Measurements from ENCODE around the gene PFKFB2.

The PFKFB2 gene

GRCh38 chr1:207069858-207070506 is 16.9 kb downstream of the PFKFB2 start:
- DNase-seq = no peak

GRCh38 chr1:207070811-207071210 is 17.7 kb downstream of the PFKFB2 start:
- no peak for DNase-seq

DNA sequence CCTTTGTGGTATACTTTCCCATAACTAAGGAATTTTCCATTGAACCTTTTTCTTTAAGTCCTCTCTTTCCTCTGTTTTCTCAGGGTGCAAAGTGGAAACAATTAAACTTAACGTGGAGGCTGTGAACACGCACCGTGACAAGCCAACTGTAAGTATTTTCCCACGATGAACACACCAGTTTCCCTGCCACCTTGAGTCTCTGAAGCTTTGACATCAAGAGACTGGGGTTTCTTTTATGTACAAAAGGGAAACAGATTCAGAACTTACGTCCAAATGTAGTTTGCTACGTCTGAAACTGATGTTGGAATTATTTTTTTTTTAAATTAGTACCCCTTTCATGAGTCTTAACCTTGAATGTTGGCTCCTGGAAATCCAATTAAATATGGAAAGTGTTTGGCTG is 18.4 kb downstream of the PFKFB2 start:
- DNase-seq = no peak

DNA sequence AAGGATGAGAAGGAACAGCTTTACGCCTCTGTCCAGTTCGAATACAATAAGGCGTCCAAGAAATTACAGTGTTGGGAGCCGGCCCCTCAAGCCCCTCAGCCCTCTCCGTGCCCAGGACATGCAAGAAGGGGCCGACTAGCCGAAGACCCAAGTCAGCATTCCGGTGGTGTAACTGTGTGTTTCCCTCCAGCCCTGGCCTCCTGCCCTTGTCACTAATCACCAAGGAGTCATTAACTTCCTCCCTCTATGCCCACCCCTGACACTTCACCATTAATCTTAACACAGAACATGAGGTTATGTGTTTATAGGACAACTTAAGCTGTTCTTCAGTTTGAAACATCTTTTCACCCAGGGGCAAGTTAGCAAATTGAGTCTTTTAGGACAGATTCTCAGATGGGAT is 19.2 kb downstream of the PFKFB2 start:
- DNase-seq = no peak

- DNase-seq = no peak
Observed at GRCh38 chr1:207073906-207074820, 21.1 kb downstream of the PFKFB2 start.

- no peak for DNase-seq
Observed at GRCh38 chr1:207076181-207076955, 23.3 kb downstream of the PFKFB2 start.

- no peak for DNase-seq
Observed at GRCh38 chr1:207077012-207077411, 23.9 kb downstream of the PFKFB2 start.

- peak; percentile 82 for DNase-seq
Observed at GRCh38 chr1:207077470-207078377, 24.6 kb downstream of the PFKFB2 start.

GRCh38 chr1:207078578-207079132 is 25.6 kb downstream of the PFKFB2 start:
- DNase-seq = no peak

DNA sequence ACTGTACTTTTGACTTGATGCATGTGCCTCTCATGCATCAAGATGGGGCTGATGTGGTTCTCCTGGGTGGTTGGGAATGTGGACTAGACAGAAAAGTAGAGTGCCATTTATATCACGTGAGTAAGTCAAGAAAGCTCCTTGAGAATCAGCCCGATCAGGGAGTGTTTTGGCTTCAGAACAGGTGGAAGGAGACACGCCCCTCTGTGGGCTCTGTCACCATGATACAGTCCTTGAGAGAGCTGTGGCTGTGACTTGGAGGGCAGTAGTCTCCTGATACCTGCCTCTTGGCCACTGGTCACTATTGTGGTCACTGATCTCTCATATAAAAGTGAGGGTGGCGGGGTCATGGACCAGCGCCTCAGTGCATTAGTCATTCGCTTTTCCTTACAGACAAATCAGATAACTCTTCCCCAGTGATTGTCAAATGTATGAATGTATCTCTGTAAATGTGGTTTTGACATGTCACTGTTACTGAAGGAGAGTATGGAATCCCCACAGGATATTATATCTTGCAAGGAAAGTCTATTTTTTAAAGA is 26.7 kb downstream of the PFKFB2 start:
- no peak for DNase-seq

GRCh38 chr1:207081088-207081487 is 28.0 kb downstream of the PFKFB2 start:
- no peak for DNase-seq

DNA sequence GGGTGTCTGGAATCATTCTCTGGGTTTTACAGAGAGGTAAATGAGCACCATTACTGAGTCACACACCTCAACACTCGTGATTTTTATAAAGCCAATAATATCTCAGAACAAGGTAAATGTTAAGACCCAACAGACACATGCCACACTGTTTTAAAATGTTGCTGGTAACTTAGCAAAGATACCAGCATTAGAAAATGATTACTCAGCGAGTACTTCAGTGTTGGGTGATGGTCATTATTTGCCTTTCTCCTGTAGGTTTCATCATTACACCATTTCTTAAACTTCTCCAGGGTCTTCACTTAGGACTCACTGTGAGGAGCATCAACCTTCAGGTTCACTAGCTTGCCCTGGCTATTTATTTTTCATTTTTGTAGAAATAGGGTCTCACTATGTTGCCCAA is 28.7 kb downstream of the PFKFB2 start:
- no peak for DNase-seq

GRCh38 chr1:207084232-207084631 is 31.2 kb downstream of the PFKFB2 start:
- DNase-seq = no peak

DNA sequence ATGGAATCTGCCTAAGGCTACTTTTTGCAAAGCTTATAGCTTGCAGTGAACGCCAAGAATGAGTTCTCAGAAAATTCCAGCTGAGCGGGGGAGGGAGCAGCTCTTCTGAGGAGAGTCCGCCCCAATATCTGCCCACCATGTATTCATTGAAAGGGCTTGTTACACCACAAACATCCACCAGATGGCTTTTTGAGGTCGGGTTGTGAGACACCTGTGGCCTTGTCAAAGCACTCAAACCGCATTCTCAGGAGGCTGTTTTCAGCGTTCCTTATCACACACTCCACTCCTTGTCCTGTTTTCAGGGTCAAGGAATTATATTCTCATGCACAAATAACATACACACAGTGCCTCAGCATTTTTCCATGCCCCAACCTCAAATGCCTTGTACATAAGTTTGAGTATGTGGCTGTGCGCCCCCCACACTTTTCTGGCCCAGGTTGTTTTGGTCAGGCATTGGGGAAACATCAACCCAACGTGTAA is 31.7 kb downstream of the PFKFB2 start:
- peak; percentile 64 for DNase-seq

DNA sequence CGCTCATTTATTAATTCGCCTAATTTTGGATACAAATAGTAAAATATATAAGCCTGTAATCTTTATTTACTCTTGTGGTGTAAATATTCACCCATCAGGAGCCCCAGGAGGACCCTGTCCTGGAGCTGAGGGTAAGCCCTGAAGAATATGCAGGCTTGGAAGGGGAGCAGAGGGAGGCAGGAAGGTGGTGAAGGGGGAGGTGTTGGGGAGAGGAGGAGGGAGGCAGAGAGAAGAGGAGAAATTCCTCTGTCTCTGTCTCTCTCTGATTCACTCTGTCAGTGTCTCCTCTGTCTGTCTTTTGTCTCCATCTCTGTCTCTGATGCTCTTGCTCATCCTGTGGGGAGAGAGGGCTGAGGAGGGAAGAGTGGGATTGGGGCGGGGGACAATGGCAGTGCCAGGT is 32.8 kb downstream of the PFKFB2 start:
- no peak for DNase-seq

DNA sequence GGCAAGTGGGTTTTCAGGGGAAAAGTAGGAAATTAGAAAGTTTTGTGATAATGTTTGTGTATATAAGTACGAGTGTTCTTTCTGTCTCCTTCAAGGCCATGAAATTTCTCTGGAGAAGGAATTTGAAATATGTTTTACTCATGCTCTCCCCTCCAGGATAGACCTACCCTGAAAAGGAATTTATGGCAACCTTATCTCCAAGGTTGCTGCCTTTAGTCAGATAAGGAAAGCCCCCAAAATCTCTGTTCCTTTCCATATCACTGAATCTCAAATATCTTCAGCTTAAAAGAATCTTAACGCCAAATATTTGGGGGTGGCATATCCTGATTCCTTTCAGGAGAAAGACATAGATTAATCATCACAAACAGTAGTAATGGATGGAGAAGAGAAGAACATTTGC is 35.1 kb downstream of the PFKFB2 start:
- DNase-seq = no peak

DNA sequence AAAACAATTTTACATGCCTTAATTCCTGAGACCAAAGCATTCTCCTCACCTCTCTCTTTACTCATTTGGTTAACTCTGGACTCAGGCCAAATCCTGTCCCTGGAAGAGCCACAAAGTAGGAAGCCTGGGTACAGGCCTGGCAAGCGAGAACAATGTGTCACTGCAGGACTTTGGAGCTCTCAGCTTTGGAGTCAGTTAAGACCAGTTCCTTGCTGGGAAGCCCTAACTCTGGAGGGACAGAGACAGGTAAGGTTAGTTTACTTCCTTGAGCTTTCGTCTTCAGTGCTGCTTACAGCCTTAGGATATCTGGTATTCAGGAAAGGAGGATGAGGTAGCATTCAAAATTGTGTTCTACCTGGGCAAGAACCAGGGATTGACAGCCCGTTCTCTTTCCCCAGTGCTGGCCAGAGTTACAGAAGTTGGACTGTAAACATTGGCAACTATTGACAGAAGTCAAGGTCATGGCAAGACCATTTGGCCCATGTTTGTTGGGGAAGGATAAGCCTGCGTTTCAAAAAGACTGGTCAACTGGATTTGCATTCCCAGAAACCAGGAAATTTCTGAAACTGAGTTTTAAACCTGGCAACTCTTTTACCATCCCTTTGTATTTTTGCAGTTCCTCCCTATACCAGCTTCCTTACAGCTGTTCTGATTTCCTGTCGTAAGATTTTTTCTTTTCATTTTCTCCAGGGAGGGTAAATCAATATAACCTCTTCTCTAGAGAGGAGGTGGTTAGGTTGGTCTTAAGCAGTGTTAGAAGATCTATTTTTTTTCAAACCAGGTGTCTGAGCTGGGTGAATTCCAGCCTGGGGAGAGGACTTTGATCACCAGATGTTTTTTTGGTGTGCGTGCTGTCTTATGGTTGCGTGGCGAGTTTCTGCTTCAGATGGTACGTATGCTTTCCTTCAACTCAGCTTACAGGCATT is 35.9 kb downstream of the PFKFB2 start, which contains the start of gene C4BPB:
C4BPB (plus strand) TSS at position 160 of the 926 bp plus-strand sequence; CDS start at position 832, 672 bp downstream.
- no peak for DNase-seq

DNA sequence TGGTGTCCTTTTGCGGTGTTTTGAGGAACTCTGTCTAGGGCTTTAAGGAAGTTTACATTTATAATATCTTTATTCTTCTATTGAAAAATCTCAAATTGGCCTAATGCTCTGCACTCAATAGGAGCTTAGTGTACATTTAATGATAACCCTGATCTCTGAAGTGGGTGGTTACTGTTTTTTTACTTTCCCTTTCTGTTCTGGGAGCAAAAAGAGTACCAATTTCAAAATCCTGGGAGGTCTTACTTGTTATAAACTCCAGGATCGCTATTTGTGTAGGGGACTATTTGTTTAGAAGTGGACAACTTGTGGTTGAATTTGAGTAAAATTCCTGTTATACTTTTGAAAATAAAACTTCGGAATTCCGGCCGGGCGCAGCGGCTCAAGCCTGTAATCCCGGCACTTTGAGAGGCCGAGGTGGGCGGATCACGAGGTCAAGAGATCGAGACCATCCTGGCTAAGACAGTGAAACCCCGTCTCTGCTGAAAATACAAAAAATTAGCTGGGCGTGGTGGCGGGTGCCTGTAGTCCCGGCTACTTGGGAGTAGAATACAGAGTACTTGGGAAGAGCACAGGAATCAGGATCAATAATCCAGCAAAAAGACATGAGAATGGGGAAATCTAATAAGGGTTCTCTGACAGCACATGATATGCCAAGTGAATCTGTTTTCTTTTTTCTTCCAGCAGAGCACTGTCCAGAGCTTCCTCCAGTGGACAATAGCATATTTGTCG is 36.7 kb downstream of the PFKFB2 start:
- no peak for DNase-seq

GRCh38 chr1:207091200-207091908 is 38.3 kb downstream of the PFKFB2 start:
- no peak for DNase-seq

Data from NCI-H2107 (cell line).